DOHH2 (cell line): ENCODE measurements around the gene MYO1A.

Source experiments
- H3F3A ChIP-seq: fragments of 200-600 bp; sonication (generic), shearing (Covaris generic); 2 replicates; pipeline ENCODE4 v1.6.0; 2016; ENCODE audit warnings: antibody characterized with exemption, mild to moderate bottlenecking; ENCODE audit not compliant: control insufficient read depth, insufficient read depth
- H3K27ac ChIP-seq: fragments of 200-600 bp; sonication (generic); 2 replicates; pipeline ENCODE4 v1.5.1; 2014; ENCODE audit warnings: low read depth, mild to moderate bottlenecking, low read length, moderate library complexity
- H3K27me3 ChIP-seq: fragments of 200-600 bp; sonication (generic); 2 replicates; pipeline ENCODE4 v1.6.1; 2014; ENCODE audit warnings: mild to moderate bottlenecking, low read length, mixed read lengths; ENCODE audit not compliant: control insufficient read depth
- H3K36me3 ChIP-seq: fragments of 200-600 bp; sonication (generic); 2 replicates; pipeline ENCODE4 v1.6.1; 2014; ENCODE audit warnings: mild to moderate bottlenecking, low read length, moderate library complexity, mixed read lengths; ENCODE audit not compliant: control insufficient read depth
- H3K4me1 ChIP-seq: fragments of 200-600 bp; sonication (generic); 2 replicates; pipeline ENCODE4 v1.6.1; 2014; ENCODE audit warnings: mild to moderate bottlenecking, low read length, mixed read lengths; ENCODE audit not compliant: control insufficient read depth
- H3K4me2 ChIP-seq: fragments of 200-600 bp; sonication (generic); 2 replicates; pipeline ENCODE4 v1.6.0; 2014; ENCODE audit warnings: mild to moderate bottlenecking, low read length, moderate library complexity
- H3K4me3 ChIP-seq: fragments of 200-600 bp; sonication (generic); 2 replicates; pipeline ENCODE4 v1.5.1; 2014; ENCODE audit warnings: mild to moderate bottlenecking, low read length, mixed read lengths
- H3K79me2 ChIP-seq: fragments of 200-600 bp; sonication (generic); 2 replicates; pipeline ENCODE4 v1.6.1; 2014; ENCODE audit warnings: mild to moderate bottlenecking, low read length, mixed read lengths; ENCODE audit not compliant: control insufficient read depth
- H3K9me2 ChIP-seq: fragments of 200-600 bp; sonication (generic); replicated peaks from 2 replicates; pipeline ENCODE4 v1.6.1; 2014; ENCODE audit warnings: mild to moderate bottlenecking, low read length, mixed read lengths; ENCODE audit not compliant: control insufficient read depth
- H3K9me3 ChIP-seq: fragments of 200-600 bp; sonication (generic); 2 replicates; pipeline ENCODE4 v1.6.1; 2014; ENCODE audit warnings: antibody characterized with exemption, low read length, mixed read lengths; ENCODE audit not compliant: control insufficient read depth, insufficient read depth
- H4K20me1 ChIP-seq: fragments of 200-600 bp; sonication (generic); 2 replicates; pipeline ENCODE4 v1.6.0; 2014; ENCODE audit warnings: low read depth, mild to moderate bottlenecking, antibody characterized with exemption, low read length, moderate library complexity; ENCODE audit not compliant: control insufficient read depth, insufficient read depth
- EZH2phosphoT487 ChIP-seq: fragments of 200-600 bp; sonication (generic); IDR thresholded peaks from 2 replicates; pipeline ENCODE4 v1.6.1; 2017; ENCODE audit warnings: borderline replicate concordance, mild to moderate bottlenecking, antibody characterized with exemption, low read length, moderate library complexity, mixed read lengths
- TF ChIP-seq, protein P1 (sequence below): fragments of 200-600 bp; sonication (generic); IDR thresholded peaks from one replicate; pipeline ENCODE4 v1.5.1; 2014; ENCODE audit warnings: antibody characterized with exemption, mild to moderate bottlenecking, low read depth, low read length; ENCODE audit not compliant: poor library complexity, severe bottlenecking

Gene MYO1A

DNA sequence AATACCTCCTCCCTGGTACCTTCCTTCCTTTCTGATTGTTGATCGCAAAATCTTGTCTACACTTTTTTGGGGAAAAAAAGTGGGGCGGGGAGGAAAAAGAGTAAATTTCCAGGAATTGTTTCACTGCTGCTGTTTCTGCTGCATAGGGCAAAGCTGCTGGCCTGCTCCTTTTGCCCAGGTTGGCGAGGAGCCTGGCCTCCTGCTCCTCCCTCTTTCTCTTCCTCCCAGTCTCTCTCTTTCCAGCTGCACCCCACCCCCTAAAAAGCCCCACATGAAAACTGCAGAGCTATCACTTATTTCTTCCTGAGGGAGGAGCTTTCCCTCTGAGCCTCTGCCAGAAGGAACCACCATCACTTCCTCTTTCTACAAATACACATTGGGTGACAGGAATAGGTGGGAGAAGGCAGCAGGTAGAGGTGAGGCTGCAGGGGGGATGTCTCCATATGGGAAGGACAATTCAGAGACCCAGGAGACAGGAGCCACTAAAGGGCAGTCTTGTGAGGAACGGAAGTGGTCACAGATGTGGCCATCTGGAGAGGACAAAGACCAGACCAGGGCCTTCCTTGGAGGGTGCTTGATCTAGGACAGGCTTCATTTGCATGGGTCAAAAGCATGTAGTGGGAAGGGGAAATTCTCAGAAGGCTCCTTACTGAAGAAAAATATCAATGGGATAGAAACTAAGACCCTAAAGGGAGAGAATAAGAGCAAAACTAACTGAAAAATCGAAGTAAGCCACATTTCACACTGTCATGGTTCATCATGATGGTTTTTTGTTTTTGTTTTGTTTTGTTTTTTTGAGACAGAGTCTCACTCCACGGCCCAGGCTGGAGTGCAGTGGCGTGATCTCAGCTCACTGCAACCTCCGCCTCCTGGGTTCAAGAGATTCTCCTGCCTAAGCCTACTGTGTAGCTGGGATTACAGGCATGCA lies 58.3 kb downstream of the MYO1A start:
- Histone ChIP-seq H3K4me3 (no peak overlapping the region), H4K20me1 (no peaks in the 10 kb centered on the region), H3K79me2 (no peaks in the 10 kb centered on the region), H3F3A (no peaks in the 10 kb centered on the region), H3K4me1 (peaks cover 14% of the 10 kb centered on the region), H3K27ac (no peak overlapping the region), H3K9me3 (no peaks in the 10 kb centered on the region), H3K9me2 (no peaks in the 10 kb centered on the region), H3K4me2 (no peak overlapping the region), H3K27me3 (peaks cover 16% of the 10 kb centered on the region), H3K36me3 (no peaks in the 10 kb centered on the region)
- no peak for TF ChIP-seq EZH2phosphoT487
- TF ChIP-seq, protein P1, sequence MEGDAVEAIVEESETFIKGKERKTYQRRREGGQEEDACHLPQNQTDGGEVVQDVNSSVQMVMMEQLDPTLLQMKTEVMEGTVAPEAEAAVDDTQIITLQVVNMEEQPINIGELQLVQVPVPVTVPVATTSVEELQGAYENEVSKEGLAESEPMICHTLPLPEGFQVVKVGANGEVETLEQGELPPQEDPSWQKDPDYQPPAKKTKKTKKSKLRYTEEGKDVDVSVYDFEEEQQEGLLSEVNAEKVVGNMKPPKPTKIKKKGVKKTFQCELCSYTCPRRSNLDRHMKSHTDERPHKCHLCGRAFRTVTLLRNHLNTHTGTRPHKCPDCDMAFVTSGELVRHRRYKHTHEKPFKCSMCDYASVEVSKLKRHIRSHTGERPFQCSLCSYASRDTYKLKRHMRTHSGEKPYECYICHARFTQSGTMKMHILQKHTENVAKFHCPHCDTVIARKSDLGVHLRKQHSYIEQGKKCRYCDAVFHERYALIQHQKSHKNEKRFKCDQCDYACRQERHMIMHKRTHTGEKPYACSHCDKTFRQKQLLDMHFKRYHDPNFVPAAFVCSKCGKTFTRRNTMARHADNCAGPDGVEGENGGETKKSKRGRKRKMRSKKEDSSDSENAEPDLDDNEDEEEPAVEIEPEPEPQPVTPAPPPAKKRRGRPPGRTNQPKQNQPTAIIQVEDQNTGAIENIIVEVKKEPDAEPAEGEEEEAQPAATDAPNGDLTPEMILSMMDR = no peak

DNA sequence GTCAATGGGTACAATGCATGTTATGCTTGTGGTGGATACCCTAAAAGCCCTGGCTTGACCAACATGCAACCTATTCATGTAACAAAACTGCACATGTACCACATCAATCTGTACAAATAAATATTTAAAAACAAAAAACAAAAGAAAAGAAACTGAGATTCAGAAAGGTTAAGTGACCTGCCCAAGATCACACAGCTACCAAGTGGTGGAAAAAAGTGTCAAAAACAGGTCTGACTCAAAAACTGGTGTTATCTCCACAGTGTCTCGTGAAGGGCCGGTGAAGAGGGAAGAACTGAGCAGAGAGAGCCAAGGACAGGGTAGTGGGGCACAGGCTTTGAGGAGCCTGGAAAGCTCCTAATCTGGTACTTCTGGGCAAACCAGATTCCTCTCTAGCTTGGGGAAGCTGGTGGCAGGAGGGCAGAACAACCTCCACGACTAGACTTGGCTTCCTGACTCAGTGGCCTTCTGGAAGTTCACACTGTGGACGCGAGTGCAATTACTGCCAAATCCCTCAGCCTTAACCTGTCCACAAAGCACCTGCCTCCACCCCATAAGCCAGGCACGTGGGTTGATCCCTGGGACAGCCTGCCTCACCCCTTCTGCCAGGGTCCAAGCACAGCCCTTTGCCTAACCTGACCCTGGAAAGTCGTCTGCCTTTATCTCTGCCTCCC lies 59.1 kb downstream of the MYO1A start:
- Histone ChIP-seq H4K20me1 (no peaks in the 10 kb centered on the region), H3K79me2 (no peaks in the 10 kb centered on the region), H3K36me3 (no peaks in the 10 kb centered on the region), H3K4me1 (peaks cover 14% of the 10 kb centered on the region), H3K27me3 (peaks cover 16% of the 10 kb centered on the region), H3K4me3 (no peak overlapping the region), H3K27ac (no peak overlapping the region), H3K9me2 (no peaks in the 10 kb centered on the region), H3K4me2 (no peak overlapping the region), H3F3A (no peaks in the 10 kb centered on the region), H3K9me3 (no peaks in the 10 kb centered on the region)
- TF ChIP-seq EZH2phosphoT487 = no peak
- TF ChIP-seq, protein P1 = no peak

DNA sequence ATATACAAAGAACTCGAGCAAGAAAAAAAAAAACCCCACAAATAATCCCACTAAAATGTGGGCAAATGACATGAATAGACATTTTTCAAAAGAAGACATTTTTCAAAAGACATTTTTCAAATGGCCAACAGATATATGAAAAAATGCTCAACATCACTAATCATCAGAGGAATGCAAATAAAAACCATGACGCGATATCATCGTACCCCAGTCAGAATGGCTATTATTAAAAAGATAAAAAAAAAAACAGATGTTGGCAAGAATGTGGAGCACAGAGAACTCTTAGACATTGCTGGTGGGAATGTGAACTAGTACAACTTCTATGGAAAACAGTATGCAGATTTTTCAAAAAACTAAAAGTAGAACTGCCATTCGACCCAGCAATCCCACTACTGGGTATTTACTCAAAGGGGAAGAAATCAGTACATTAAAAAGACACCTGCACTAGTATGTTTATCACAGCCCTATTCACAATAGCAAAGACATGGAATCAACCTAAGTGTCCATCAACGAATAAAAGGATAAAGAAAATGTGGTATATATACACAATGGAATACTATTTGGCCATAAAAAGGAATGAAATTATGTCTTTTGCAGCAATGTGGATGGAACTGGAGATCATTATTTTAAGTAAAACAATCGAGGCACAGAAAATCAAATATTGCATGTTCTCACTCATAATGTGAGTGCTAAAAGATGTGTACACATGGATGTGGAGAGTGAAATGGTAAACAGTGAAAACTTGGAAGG lies 59.9 kb downstream of the MYO1A start:
- Histone ChIP-seq H3K79me2 (no peaks in the 10 kb centered on the region), H3K36me3 (no peaks in the 10 kb centered on the region), H3K4me1 (peaks cover 14% of the 10 kb centered on the region), H3K27me3 (peaks cover 16% of the 10 kb centered on the region), H4K20me1 (no peaks in the 10 kb centered on the region), H3K27ac (no peak overlapping the region), H3K9me3 (no peaks in the 10 kb centered on the region), H3F3A (no peaks in the 10 kb centered on the region), H3K4me2 (no peak overlapping the region), H3K4me3 (no peak overlapping the region), H3K9me2 (no peaks in the 10 kb centered on the region)
- TF ChIP-seq, protein P1 = no peak
- no peak for TF ChIP-seq EZH2phosphoT487
